WI38 (cell line): Measurements from ENCODE around the gene GRB2.
A peak's percentile ranks its signal among the peaks of the same experiment; 100 is the strongest.

Source experiments
- H3K4me3 ChIP-seq: 2 replicates; pipeline ENCODE4 v1.5.1; 2011; ENCODE audit warnings: low read depth, mild to moderate bottlenecking, control low read depth, low read length
- CTCF ChIP-seq: IDR thresholded peaks from 2 replicates; pipeline ENCODE4 v1.5.1; 2012; ENCODE audit warnings: low read depth, mild to moderate bottlenecking, control low read depth, low read length

The GRB2 gene

GRCh38 chr17:75394332-75394918 lies 11.1 kb downstream of the GRB2 start:
- peak overlapping the region; percentile 87 for H3K4me3 ChIP-seq
- no peak for TF ChIP-seq CTCF

DNA sequence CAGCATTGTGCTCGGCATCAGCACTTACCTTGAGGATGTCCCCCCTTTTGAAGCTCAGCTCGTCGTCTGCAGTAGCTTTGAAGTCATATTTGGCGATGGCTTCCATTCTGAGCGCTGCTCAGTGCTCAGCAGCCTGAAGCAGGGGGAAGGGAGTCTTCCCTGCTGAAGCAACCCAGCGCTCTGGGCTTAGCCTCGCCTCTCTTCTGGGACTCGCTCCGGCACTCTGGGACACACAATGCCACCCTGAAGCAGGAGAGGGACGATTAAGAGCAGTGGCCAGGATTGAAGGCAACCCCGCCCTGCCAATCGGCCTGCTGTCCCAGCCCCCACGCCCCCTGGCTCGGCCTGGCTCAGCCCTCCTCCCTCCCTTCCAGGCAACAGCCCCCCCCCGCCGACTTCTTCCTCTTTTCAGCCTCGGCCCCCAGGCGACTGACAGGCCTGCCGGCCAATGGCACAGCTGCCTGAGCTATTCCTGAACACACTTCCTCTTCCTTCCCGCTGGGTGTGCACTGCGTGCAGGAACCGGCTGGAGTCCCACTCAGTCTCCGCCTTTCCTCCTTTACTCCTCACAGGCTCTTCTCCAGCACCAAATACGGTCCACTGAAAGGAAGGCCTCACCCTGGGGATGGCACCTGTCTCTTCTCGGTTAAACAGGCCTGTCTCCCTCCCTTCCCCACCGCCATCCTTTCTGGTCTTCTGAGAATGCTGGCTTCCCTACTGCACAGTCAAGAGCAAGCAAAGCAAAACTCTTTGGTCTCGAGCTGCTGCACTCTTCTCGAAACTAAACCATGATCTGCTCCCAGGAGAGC lies 11.8 kb downstream of the GRB2 start:
- no peak for TF ChIP-seq CTCF
- peak overlapping the region; percentile 87 for H3K4me3 ChIP-seq

GRCh38 chr17:75392559-75392958 lies 12.9 kb downstream of the GRB2 start:
- TF ChIP-seq CTCF: no peak
- peak overlapping the region; percentile 87 for H3K4me3 ChIP-seq

DNA sequence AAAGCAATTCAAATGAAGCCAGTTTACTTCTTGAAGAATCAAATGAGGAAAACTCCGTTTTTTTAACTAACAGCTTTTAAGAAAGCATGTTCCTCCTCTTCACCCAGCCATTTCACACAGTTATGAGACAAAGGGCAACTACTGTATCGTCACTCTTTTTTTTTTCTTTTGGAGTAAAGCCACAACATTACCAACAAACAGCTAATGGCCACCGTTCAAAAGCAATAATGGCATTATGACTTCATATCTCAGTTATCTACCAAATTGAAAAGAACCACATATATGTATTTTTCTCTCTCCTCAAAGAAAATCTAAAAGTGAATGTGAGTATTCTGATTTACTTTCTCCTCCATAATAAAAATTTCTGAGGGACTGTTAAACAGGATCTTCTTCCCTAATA lies 14.5 kb downstream of the GRB2 start:
- TF ChIP-seq CTCF: no peak
- no peak overlapping the region for H3K4me3 ChIP-seq

GRCh38 chr17:75388476-75389030 lies 16.9 kb downstream of the GRB2 start:
- no peak overlapping the region for H3K4me3 ChIP-seq
- no peak for TF ChIP-seq CTCF

- no peak overlapping the region for H3K4me3 ChIP-seq
- no peak for TF ChIP-seq CTCF
These were observed 17.7 kb downstream of the GRB2 start for GRCh38 chr17:75387771-75388170.

DNA sequence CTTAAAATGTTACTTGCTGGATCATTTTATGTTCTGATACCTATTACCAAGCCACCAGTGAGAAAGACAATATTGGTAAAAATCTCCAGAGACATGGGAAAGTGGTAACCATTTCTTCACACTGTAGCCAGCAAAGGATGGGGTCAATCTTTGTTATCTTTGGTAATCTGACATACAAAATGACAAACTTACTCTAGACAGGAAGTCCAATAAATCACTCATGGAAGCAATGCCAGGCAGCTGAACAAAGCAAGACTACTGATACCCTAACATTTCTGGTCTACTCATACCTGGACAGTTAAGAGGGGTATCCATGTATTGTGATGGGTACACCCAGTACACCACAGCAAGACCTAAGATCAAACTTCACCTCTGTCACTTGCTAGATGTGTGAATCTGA lies 19.0 kb downstream of the GRB2 start:
- no peak for TF ChIP-seq CTCF
- H3K4me3 ChIP-seq: no peak overlapping the region
